ENCODE measurements around the gene SDK2.

Gene SDK2

DNA sequence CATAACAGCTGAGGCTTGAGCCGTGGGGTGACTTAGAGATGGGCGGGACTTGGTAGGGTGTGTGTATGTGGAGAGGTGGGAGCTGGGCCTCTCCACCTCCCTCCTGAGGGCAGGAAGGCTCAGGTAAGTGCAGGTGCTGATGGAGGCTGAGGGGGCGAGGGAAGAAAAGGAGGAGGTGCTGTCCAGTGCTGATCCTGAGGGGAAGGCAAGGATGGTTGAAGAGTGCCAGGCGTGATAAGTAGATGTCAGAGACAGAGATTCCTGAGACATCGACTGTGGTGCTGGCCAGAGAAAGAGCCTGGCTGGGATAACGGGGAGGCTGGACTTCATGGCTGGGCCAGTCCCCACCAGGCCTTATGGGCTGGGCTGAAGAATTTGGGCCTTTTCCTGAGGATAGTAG, 159.1 kb downstream of the SDK2 start:
- Histone ChIP-seq H3K79me2 (ENCODE audit: control insufficient read depth, low read length) (no peaks in the 10 kb centered on the region), H3K4me2 (ENCODE audit: low read length) (no peak overlapping the region), H4K20me1 (ENCODE audit: control insufficient read depth, insufficient read depth, low read depth, low read length) (no peaks in the 10 kb centered on the region), H3F3A (ENCODE audit: control insufficient read depth, insufficient read depth) (no peaks in the 10 kb centered on the region), H3K4me3 (ENCODE audit: low read length) (no peak overlapping the region), H3K27ac (ENCODE audit: low read depth, low read length) (no peak overlapping the region), H3K27me3 (ENCODE audit: control insufficient read depth, low read length) (no peaks in the 10 kb centered on the region; the same call in 1 of the 2 replicates), H3K36me3 (ENCODE audit: control insufficient read depth, low read length) (no peaks in the 10 kb centered on the region), H3K9me3 (ENCODE audit: control insufficient read depth, insufficient read depth, low read length) (peaks cover 9% of the 10 kb centered on the region; the same call in 1 of the 2 replicates), H3K9me2 (replicated peaks; ENCODE audit: control insufficient read depth, low read length) (no peaks in the 10 kb centered on the region), H3K4me1 (ENCODE audit: control insufficient read depth, low read length) (no peaks in the 10 kb centered on the region)
- TF ChIP-seq EZH2phosphoT487 (IDR thresholded peaks at IDR 0.05; ENCODE audit: borderline replicate concordance, low read length): no peak
- TF ChIP-seq, protein P1, sequence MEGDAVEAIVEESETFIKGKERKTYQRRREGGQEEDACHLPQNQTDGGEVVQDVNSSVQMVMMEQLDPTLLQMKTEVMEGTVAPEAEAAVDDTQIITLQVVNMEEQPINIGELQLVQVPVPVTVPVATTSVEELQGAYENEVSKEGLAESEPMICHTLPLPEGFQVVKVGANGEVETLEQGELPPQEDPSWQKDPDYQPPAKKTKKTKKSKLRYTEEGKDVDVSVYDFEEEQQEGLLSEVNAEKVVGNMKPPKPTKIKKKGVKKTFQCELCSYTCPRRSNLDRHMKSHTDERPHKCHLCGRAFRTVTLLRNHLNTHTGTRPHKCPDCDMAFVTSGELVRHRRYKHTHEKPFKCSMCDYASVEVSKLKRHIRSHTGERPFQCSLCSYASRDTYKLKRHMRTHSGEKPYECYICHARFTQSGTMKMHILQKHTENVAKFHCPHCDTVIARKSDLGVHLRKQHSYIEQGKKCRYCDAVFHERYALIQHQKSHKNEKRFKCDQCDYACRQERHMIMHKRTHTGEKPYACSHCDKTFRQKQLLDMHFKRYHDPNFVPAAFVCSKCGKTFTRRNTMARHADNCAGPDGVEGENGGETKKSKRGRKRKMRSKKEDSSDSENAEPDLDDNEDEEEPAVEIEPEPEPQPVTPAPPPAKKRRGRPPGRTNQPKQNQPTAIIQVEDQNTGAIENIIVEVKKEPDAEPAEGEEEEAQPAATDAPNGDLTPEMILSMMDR (IDR thresholded peaks at IDR 0.05; ENCODE audit: low read depth, low read length, poor library complexity, severe bottlenecking): no peak

GRCh38 chr17:73482894-73483293, 161.4 kb downstream of the SDK2 start:
- Histone ChIP-seq H3F3A (ENCODE audit: control insufficient read depth, insufficient read depth) (no peaks in the 10 kb centered on the region), H3K27ac (ENCODE audit: low read depth, low read length) (no peak overlapping the region), H3K4me2 (ENCODE audit: low read length) (no peak overlapping the region), H3K79me2 (ENCODE audit: control insufficient read depth, low read length) (no peaks in the 10 kb centered on the region), H3K4me3 (ENCODE audit: low read length) (no peak overlapping the region), H3K9me2 (replicated peaks; ENCODE audit: control insufficient read depth, low read length) (no peaks in the 10 kb centered on the region), H3K9me3 (ENCODE audit: control insufficient read depth, insufficient read depth, low read length) (peaks cover 9% of the 10 kb centered on the region; the same call in 1 of the 2 replicates), H4K20me1 (ENCODE audit: control insufficient read depth, insufficient read depth, low read depth, low read length) (no peaks in the 10 kb centered on the region), H3K27me3 (ENCODE audit: control insufficient read depth, low read length) (no peaks in the 10 kb centered on the region; the same call in 1 of the 2 replicates), H3K36me3 (ENCODE audit: control insufficient read depth, low read length) (no peaks in the 10 kb centered on the region), H3K4me1 (ENCODE audit: control insufficient read depth, low read length) (no peaks in the 10 kb centered on the region)
- TF ChIP-seq, protein P1 (IDR thresholded peaks at IDR 0.05; ENCODE audit: low read depth, low read length, poor library complexity, severe bottlenecking): no peak
- TF ChIP-seq EZH2phosphoT487 (IDR thresholded peaks at IDR 0.05; ENCODE audit: borderline replicate concordance, low read length): no peak

DNA sequence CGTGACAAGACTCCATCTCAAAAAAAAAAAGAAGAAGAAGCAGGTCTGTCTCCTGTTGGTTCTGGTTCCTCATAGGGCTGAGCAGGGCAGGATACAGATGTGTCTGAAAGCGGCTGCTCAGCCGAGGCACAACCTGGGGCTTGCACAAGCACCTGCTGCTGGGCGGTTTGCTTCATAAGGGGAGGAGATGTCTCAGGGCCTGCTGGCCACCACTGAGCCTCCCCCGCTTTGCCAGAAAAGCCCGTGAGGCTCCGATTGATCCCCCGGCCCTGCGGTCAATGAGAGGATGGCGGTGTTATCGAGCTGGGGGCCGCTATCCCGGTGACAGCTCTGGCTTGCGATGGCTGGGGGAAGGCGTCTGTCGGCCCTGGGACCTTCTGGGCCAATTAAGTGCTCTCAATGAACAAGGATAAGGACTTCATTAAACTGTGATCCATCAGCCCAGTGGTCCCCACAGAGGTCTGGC, 162.0 kb downstream of the SDK2 start:
- H3K4me1 ChIP-seq (ENCODE audit: control insufficient read depth, low read length): no peaks in the 10 kb centered on the region
- no peak overlapping the region for H3K4me2 ChIP-seq (ENCODE audit: low read length)
- H3K36me3 ChIP-seq (ENCODE audit: control insufficient read depth, low read length): no peaks in the 10 kb centered on the region
- H3K9me3 ChIP-seq (ENCODE audit: control insufficient read depth, insufficient read depth, low read length): peaks cover 9% of the 10 kb centered on the region; the same call in 1 of the 2 replicates
- H3K4me3 ChIP-seq (ENCODE audit: low read length): no peak overlapping the region
- H3K27me3 ChIP-seq (ENCODE audit: control insufficient read depth, low read length): no peaks in the 10 kb centered on the region; the same call in 1 of the 2 replicates
- no peak overlapping the region for H3K27ac ChIP-seq (ENCODE audit: low read depth, low read length)
- no peaks in the 10 kb centered on the region for H4K20me1 ChIP-seq (ENCODE audit: control insufficient read depth, insufficient read depth, low read depth, low read length)
- no peaks in the 10 kb centered on the region for H3F3A ChIP-seq (ENCODE audit: control insufficient read depth, insufficient read depth)
- H3K79me2 ChIP-seq (ENCODE audit: control insufficient read depth, low read length): no peaks in the 10 kb centered on the region
- no peak for TF ChIP-seq EZH2phosphoT487 (IDR thresholded peaks at IDR 0.05; ENCODE audit: borderline replicate concordance, low read length)
- TF ChIP-seq, protein P1 (IDR thresholded peaks at IDR 0.05; ENCODE audit: low read depth, low read length, poor library complexity, severe bottlenecking): no peak
- H3K9me2 ChIP-seq (replicated peaks; ENCODE audit: control insufficient read depth, low read length): no peaks in the 10 kb centered on the region

Measured in DOHH2 (cell line).